DMS53 treated with DMSO at 0.1 percent for 48 hours (cell line): ENCODE data around the gene TMED10.

Experiments used
- DNase-seq: peaks from one replicate; lab custom pipeline; 2025; ENCODE audit not compliant: unreplicated experiment; lab: John Stamatoyannopoulos, UW

The TMED10 gene

DNA sequence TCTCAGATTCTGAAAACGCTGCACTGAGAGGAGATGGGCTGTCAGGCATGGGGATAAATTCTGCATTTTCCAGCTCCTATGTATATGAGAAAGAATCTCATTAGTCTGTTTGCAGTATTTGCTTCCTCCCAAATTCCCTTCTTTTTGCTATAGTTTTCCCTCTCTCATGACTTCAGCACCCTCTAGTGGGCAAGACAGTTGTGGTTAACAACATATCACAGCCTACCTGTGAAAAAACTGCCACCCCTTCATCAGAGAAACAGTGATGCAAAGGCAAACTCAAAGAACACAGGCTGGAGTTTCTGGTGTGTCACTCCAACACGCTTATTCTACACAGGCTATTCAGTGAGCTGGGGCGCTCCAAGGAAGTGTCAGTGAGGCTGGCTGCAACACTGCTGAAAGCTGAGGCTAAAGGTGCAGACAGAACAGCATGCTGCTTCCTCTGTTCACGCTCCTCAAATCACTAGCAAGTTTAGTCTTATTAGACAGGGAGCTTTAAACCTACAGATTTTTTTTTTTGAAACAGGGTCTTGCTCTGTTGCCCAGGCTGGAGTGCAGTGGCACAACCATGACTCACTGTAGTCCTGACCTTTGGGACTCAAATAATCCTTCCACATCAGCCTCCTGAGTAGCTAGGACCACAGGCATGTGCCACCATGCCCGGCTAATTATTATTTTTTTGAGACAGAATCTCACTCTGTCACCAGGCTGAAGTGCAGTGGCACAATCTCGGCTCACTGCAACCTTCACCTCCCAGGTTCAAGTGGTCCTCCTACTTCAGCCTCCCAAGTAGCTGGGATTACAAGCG lies 87.6 kb downstream of the TMED10 start:
- peak; percentile 30 for DNase-seq

- no peak for DNase-seq
Measured at GRCh38 chr14:75088153-75088552, 88.3 kb downstream of the TMED10 start.

- DNase-seq, result no peak
Measured at GRCh38 chr14:75084513-75084912, 91.9 kb downstream of the TMED10 start.

- no peak for DNase-seq
Measured at GRCh38 chr14:75083271-75083670, 93.1 kb downstream of the TMED10 start.

DNA sequence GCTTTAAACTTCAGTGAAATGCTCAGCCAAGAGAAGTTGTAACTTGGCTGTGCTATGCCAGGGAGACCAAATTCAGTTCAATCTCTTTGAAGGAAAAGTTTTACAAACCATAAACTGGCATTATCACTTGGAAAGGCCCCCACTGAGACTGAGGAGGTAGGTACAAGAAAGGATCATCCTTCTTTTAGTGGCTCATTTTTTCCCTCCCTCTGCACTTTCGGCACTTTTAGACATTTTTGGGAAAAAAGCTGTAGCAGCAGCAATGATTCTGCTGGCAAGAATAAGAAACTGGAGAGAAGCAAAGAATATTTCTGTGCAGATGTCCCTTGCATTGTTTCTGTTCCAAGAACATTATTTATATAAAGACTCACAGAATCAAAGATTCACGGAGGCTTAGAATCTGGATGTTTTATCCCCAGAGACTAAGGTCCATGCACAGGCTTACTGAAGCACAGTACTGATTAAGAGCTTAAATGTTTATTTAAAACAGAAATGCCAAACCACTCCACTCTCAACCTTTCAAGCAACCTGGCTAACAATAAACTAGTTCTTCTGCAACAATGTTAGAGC lies 94.7 kb downstream of the TMED10 start:
- no peak for DNase-seq
